Measurements from ENCODE around the gene FBRS.

FBRS gene

GRCh38 chr16:30715750-30716445 lies 57.7 kb downstream of the FBRS start:
- no peak for TF ChIP-seq RARB (CRISPR knock-in tag; IDR thresholded peaks at IDR 0.05)
- no peak for TF ChIP-seq ZFP3 (CRISPR knock-in tag; IDR thresholded peaks at IDR 0.05)
- ATAC-seq, result no peak

GRCh38 chr16:30720086-30720485 lies 61.9 kb downstream of the FBRS start:
- no peak for ATAC-seq
- TF ChIP-seq PPARA (CRISPR knock-in tag; IDR thresholded peaks at IDR 0.05; ENCODE audit: borderline replicate concordance) (no peak), RARB (CRISPR knock-in tag; IDR thresholded peaks at IDR 0.05) (no peak), OSR1 (CRISPR knock-in tag; IDR thresholded peaks at IDR 0.05) (no peak), ESRRG (CRISPR knock-in tag; IDR thresholded peaks at IDR 0.05) (no peak), ZFP30 (CRISPR knock-in tag; IDR thresholded peaks at IDR 0.05) (no peak), ZC3H10 (CRISPR knock-in tag; IDR thresholded peaks at IDR 0.05) (no peak), BACH2 (CRISPR knock-in tag; IDR thresholded peaks at IDR 0.05; ENCODE audit: borderline replicate concordance) (no peak), ZNF565 (CRISPR knock-in tag; conservative IDR thresholded peaks at IDR 0.05; ENCODE audit: low read depth) (no peak), TCF4 (CRISPR knock-in tag; IDR thresholded peaks at IDR 0.05; ENCODE audit: borderline replicate concordance) (no peak), ZNF70 (CRISPR knock-in tag; IDR thresholded peaks at IDR 0.05) (no peak), CSDC2 (CRISPR knock-in tag; IDR thresholded peaks at IDR 0.05) (no peak), ZNF8 (CRISPR knock-in tag; IDR thresholded peaks at IDR 0.05) (no peak), GLIS3 (CRISPR knock-in tag; IDR thresholded peaks at IDR 0.05) (no peak)
- TF ChIP-seq, protein P1, sequence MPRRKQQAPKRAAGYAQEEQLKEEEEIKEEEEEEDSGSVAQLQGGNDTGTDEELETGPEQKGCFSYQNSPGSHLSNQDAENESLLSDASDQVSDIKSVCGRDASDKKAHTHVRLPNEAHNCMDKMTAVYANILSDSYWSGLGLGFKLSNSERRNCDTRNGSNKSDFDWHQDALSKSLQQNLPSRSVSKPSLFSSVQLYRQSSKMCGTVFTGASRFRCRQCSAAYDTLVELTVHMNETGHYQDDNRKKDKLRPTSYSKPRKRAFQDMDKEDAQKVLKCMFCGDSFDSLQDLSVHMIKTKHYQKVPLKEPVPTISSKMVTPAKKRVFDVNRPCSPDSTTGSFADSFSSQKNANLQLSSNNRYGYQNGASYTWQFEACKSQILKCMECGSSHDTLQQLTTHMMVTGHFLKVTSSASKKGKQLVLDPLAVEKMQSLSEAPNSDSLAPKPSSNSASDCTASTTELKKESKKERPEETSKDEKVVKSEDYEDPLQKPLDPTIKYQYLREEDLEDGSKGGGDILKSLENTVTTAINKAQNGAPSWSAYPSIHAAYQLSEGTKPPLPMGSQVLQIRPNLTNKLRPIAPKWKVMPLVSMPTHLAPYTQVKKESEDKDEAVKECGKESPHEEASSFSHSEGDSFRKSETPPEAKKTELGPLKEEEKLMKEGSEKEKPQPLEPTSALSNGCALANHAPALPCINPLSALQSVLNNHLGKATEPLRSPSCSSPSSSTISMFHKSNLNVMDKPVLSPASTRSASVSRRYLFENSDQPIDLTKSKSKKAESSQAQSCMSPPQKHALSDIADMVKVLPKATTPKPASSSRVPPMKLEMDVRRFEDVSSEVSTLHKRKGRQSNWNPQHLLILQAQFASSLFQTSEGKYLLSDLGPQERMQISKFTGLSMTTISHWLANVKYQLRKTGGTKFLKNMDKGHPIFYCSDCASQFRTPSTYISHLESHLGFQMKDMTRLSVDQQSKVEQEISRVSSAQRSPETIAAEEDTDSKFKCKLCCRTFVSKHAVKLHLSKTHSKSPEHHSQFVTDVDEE (CRISPR knock-in tag; IDR thresholded peaks at IDR 0.05), result no peak
- TF ChIP-seq, protein P2, sequence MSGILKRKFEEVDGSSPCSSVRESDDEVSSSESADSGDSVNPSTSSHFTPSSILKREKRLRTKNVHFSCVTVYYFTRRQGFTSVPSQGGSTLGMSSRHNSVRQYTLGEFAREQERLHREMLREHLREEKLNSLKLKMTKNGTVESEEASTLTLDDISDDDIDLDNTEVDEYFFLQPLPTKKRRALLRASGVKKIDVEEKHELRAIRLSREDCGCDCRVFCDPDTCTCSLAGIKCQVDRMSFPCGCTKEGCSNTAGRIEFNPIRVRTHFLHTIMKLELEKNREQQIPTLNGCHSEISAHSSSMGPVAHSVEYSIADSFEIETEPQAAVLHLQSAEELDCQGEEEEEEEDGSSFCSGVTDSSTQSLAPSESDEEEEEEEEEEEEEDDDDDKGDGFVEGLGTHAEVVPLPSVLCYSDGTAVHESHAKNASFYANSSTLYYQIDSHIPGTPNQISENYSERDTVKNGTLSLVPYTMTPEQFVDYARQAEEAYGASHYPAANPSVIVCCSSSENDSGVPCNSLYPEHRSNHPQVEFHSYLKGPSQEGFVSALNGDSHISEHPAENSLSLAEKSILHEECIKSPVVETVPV (CRISPR knock-in tag; IDR thresholded peaks at IDR 0.05), result no peak

Measured in SK-N-SH treated with all-trans-retinoic acid at 6 μM for 48 hours (cell line).